ENCODE data around the gene YARS1. TPM values are rescaled to one million over a fixed set of nuclear protein-coding genes. Genes with fewer than 3 reads are reported as not detected.

YARS1 gene
- polyA plus RNA-seq, 2 of the 4 experiments (the other 2 are of a cell fraction): 92.5 to 103 TPM

- ChIA-PET POLR2A (interaction anchor here (1.3 kb wide), 1 partner anchor 16 kb away, joined by 3 read pairs; no protein-coding TSS in a partner anchor), CTCF (interaction anchor here (0.8 to 2.2 kb wide), 10 partner anchors 14 to 44 kb away, joined by 3 to 25 read pairs (median 5); no protein-coding TSS in a partner anchor)
- TF ChIP-seq HEYL (CRISPR knock-in tag; IDR thresholded peaks at IDR 0.05) (no peak), MAFK (IDR thresholded peaks at IDR 0.05; ENCODE audit: partially characterized antibody) (peak; percentile 53)
- ATAC-seq (peak; percentile 22 to 44; a peak in 4 of 6 replicates), DNase-seq (ENCODE audit: low read depth in 1 of 2, low spot score in 1 of 2) (no peak), FAIRE-seq (no peak)
- H3K4me1 ChIP-seq: peaks cover 40% of the 10 kb centered on the region
- peak overlapping the region; percentile 90 to 100 for H3K27ac ChIP-seq
- no peaks in the 10 kb centered on the region for H3K9me3 ChIP-seq
- 4% methylated on average over 9 of the region's 28 CpGs for WGBS (ENCODE audit: missing lambda C conversion rate)
- H3K4me3 ChIP-seq: peak overlapping the region; percentile 82
- peak overlapping the region; percentile 92 for H3K4me2 ChIP-seq
Measured at GRCh38 chr1:32742199-32742947, 74.8 kb downstream of the YARS1 start.

- POLR2A ChIA-PET: interaction anchor here (1.3 kb wide), 1 partner anchor 16 kb away, joined by 3 read pairs; no protein-coding TSS in a partner anchor
- ATAC-seq: peak; percentile 70 to 76
Measured at GRCh38 chr1:32741413-32742198, 75.6 kb downstream of the YARS1 start.

More at GRCh38 chr1:32741413-32742198, 75.6 kb downstream of the YARS1 start:
- CTCF ChIA-PET: interaction anchor here (0.8 to 2.2 kb wide), 7 partner anchors 14 to 32 kb away, joined by 3 to 25 read pairs (median 6); no protein-coding TSS in a partner anchor
- WGBS (ENCODE audit: missing lambda C conversion rate): 2% methylated on average over 11 of the region's 103 CpGs
- no peak for FAIRE-seq
- TF ChIP-seq SMC3 (IDR thresholded peaks at IDR 0.05) (peak; percentile 52), ZSCAN20 (CRISPR knock-in tag; IDR thresholded peaks at IDR 0.05) (no peak), BCL3 (IDR thresholded peaks at IDR 0.05) (0 out of 3 replicates have a peak, but pooled peaks have one; percentile 18), BHLHE40 (IDR thresholded peaks at IDR 0.05; ENCODE audit: low read depth, low read length) (no peak), ZFP36 (IDR thresholded peaks at IDR 0.05; ENCODE audit: borderline replicate concordance, partially characterized antibody) (no peak), RAD21 (conservative IDR thresholded peaks at IDR 0.05 in 1 of 2, IDR thresholded peaks at IDR 0.05 in 1 of 2) (peak in 1 of 2 experiments; percentile 48; a peak in 3 of 5 replicates), CBX2 (IDR thresholded peaks at IDR 0.05; ENCODE audit: borderline replicate concordance, low read depth) (no peak), CTCF (IDR thresholded peaks at IDR 0.05) (peak; percentile 52), NR3C1 (IDR thresholded peaks at IDR 0.05) (no peak), ATOH8 (CRISPR knock-in tag; IDR thresholded peaks at IDR 0.05; ENCODE audit: low read depth) (no peak), JUN (IDR thresholded peaks at IDR 0.05) (peak in 1 of 2 experiments; percentile 61; a peak in 2 of 5 replicates)
- peak overlapping the region; percentile 92 for H3K4me2 ChIP-seq
- peak in 1 of 2 experiments; percentile 69 for DNase-seq (ENCODE audit: low read depth in 1 of 2, low spot score in 1 of 2)
- peak overlapping the region; percentile 90 to 100 for H3K27ac ChIP-seq
- peak overlapping the region; percentile 82 for H3K4me3 ChIP-seq
- no peaks in the 10 kb centered on the region for H3K9me3 ChIP-seq
- H3K4me1 ChIP-seq: peaks cover 46% of the 10 kb centered on the region

Measured in A549 (cell line).